GM19035 (cell line): ENCODE measurements around the gene RRP9.
"Not testable (repeated sequence)": the region's sequence is repeated elsewhere in the genome, so short reads cannot be mapped to it uniquely, and the experiment has no call there.

Source experiments
- ATAC-seq: cut with Tn5 transposase; IDR thresholded peaks from one replicate; pipeline ENCODE4 v1.9.1; 2021; ENCODE audit not compliant: unreplicated experiment

RRP9 gene

DNA sequence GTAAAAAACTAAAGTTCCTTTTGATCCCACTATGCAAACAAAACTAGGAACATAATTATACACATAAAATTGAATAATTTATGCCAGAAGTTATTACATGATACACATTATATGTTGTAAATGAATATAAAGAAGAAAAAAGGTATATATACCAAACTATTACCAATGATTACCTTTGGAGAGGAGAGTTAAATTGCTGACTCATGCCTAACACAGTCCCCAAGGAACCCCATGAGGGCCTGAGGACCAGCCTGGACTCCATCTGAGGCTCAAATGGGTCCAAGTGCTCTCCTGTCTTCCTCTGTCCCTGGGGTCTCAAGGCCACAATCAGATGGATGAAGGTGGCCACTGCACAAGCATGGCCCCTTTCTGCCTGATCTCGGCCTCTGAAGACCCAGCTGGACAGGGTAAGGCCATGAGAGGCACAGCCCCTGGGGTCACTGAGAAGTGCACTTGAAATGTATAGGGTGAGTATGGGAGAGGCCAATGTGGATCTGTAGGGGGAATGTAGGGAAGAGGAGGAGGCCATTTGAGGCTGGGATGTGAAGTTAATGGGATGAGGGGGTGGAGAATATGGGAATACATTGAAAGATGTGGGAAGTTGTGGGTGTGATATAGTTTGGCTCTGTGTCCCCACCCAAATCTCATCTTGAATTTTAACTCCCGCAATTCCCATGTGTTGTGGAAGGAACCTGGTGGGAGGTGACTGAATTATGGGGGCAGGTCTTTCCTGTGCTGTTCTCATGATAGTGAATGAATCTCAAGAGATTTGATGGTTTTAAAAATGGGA lies 37.5 kb downstream of the RRP9 start:
- ATAC-seq = no peak

DNA sequence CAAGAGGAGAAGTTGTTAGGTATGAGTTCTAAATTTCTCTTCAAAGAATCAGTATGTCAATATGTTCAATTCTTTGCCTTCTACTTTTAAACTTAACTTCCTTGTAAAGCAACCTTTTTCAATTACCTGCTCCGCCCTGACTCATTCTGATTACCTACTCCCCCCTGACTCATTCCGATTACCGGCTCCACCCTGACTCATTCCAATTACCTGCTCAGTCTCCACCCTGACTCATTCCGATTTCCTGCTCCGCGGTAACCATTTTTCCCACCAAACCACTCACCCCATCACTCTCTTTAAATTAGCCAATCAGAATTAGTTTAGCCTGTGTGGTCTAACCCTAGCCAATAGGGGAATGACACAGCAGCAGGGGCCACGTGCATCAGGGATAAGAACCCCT lies 39.3 kb downstream of the RRP9 start:
- not testable (repeated sequence) for ATAC-seq

DNA sequence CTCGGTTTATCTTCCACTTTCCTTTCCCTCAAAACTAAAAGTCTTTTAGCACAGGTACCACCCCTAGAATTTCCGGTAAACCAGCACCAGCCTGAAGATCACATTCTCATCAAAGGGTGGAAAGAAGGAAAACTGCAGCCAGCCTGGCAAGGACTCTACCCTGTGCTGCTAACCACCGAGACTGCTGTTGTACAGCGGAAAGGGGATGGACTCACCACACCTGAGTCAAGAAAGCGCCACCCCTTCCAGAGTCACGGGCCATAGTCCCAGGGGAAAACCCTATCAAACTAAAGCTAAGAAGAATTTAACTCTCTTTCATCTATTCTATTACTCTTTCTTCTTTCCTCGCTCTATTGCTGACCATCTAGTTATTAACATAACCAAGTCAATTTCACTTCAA lies 41.7 kb downstream of the RRP9 start:
- not testable (repeated sequence) for ATAC-seq

DNA sequence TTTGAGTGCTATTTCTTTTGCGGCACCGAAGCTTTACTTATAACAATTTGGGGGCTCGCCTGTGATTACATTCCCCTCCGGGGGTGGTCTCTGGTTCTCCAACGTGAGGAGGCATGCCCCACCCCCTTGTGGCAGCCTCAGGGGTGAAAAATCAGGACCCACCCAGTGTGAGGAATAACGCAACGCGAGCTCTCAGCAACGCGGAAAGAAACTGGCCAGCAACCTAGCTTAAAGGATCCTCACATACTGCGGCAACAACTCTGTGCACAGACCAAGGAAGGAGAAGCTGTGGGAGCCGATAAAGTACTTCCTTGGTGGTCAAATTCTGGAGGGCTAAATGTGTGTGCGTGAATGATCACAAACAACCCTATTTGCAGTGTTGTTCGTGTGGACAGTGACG lies 44.3 kb downstream of the RRP9 start:
- ATAC-seq = no peak

DNA sequence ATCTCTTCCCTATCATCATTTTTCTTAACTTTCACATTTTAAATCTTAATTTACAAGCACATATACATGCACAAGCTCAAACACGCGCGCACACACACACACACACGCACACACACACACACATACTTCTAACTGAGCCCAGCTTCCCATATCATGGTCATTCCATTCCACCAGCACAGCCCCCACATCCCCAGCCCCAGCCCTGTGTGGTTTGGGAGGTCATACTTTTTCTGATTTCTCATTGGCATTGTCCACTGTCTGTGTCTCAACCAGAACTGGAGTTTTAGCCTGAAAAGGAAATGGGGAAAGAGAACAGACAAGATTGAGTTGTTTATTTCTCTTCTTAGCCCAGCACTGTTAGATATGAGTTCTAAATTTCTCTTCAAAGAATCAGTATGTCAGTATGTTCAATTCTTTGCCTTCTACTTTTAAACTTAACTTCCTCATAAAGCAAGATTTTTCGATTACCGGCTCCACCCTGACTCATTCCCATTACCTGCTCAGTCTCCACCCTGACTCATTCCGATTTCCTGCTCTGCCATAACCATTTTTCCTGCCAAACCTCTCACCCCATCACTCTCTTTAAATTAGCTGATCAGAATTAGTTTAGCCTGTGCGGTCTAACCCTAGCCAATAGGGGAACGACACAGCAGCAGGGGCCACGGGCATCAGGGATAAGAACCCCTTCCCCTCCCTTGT lies 44.9 kb downstream of the RRP9 start:
- ATAC-seq = no peak

DNA sequence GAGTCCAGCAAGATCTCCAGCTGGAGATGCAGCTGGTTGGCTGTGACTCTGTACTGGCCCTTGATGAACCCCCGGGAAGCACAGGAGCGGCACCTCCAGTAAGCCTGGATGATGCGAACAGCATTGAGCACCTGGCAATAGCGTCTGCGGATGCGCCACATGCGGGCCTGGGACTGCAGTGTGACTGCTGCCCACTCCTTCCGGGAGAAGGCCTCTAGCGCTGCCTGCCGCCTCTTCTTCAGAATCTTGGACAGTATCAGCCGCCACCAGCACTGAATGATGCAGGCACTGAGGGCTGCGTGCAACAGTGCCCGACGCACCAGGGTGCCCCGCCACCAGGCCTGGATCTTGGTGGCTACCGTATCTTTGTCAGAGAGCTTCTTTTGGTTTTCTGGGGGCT lies 46.8 kb downstream of the RRP9 start:
- no peak for ATAC-seq

DNA sequence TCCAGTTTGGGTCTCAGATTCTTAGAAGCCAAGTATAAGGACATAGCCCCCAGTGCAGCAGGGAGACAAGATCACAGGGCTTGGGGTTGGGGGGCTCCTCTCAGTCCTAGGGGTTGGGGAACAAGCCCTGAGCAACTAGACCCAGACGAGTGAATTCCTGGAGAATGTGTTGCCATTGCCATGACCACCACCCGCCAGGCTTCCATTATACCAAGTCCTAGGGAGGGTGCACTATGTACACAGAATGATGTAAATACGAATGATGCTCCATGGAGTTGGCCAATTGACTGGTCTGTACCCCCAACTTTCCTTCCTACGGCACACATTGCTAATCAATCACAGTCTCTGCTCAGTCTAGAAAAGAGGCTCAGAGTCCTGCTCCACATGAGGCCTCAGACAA lies 47.3 kb downstream of the RRP9 start:
- ATAC-seq = no peak

DNA sequence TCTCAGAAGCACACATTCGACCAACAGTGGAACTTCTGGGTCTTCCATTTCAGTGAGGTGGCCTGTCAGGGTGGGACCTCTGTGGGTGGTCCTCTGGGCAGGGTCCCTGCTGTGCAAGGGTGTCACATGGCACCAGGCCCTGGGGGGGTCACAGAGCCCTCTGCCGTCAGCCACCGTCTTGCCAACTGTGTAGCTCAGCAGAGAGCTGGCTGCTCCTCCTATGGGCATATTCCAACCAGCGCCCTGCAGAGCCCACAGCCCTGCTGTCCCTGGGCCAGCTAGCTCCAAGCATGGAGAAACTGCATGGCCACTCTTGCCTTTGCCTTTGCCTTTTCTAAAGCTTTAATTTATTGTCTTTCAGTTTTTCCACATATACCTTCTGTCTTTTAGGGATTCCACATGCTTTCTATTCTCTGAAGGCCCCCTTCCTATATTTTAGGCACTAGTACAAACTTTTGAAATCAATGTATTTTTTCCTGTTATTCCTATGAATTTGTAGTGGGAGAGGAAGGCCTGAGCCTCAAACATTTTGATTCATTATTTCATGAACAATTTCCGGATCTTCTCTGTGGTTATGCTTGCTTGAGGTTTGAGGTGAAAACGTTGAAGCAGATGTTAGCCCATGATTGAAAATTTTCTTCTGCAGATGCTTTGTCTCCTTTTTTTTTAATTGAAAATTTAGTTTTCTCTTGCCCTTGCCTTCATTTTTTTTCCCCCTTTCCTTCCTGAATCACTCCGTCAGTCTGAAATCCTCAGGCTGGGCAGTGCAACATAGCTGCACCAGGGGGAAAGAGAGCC lies 50.3 kb downstream of the RRP9 start:
- ATAC-seq = no peak

DNA sequence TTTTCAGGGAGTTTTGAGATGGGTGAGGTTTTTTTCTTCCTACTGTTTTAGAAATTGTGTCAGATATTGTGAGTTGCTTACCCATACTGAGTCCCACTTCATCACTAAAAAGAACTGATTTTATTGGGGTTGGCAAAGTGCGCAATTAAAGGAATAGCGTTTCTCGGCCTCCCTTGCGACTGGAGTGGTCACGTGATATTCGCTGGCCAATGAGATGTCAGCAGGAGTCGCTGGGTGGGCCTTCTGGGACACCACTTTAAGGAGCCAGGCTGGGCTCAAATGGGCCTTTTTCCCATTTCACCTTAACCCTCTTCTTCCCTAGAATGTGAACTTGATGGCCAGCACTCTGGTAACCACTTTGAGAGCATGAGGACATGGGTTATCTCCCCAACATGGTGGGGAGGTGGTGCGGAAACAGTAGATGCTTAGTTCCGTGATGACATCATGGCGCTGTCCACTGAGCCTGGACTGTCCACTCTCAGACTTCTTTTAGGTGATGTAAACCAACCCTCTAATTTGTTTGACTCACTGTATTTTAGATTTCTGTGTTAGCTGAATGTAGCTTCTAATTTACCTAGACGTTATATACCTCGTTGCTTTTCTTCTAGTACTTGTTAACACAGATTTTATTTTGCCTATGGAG lies 53.1 kb downstream of the RRP9 start:
- no peak for ATAC-seq

DNA sequence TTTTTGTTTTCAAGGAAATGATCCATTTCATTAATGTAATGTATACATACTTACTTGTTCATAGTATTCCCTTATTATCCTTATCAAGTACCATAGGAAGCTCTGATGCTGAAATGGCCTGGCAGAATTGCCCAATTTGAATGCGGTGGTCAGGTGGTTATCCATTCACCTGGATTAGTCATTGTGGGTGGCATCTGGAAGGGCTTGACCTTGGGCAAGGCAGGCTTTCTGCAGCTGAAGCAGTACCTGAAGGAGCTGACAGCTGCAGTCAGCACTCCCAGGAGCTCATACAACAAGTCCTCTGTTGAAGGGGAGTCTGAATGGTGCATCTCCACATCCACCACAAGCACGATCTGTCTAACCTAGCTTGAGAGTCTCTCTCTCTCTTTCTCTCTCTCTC lies 54.1 kb downstream of the RRP9 start:
- ATAC-seq = no peak

DNA sequence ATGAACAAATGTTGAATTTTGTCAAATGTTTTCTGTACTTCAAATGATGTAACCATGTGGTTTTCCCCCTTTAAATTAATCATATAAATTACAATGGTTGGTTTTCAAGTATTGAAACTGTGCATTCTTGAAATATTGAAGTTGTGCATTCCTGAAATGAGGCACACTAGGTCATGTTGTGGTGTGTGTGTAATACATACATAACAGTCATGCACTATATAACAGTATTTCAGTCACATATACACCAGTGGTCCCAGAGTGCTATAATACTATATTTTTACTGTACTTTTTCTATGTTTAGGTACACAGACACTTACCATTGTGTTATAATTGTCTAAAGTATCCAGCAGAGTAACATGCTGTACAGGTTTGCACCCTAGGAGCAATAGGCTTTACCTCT lies 55.3 kb downstream of the RRP9 start:
- no peak for ATAC-seq
